Measurements from ENCODE around the gene CHL1.

- TF ChIP-seq GATA2 (IDR thresholded peaks at IDR 0.05; ENCODE audit: low read depth, low read length) (no peak), GATA3 (IDR thresholded peaks at IDR 0.05; ENCODE audit: low read depth, low read length) (no peak)
These were observed 40.3 kb downstream of the CHL1 start for GRCh38 chr3:236881-237280.
